Mammary epithelial cell (primary cell): Measurements from ENCODE around the gene PDZK1IP1.

Experiments
- CTCF ChIP-seq, 2 donors: IDR thresholded peaks in 1 of 2; conservative IDR thresholded peaks in 1 of 2; 2 replicates each; pipeline ENCODE4 v1.5.1; 2011 to 2012; ENCODE audit warnings: inconsistent platforms in 2 of 2, low read length in 2 of 2, mild to moderate bottlenecking in 2 of 2, control low read depth in 1 of 2, low read depth in 1 of 2; ENCODE audit not compliant: insufficient read depth in 1 of 2; ENCODE audit errors: extremely low read depth in 1 of 2
- EZH2 ChIP-seq: IDR thresholded peaks from 2 replicates; pipeline ENCODE4 v1.6.1; 2012; ENCODE audit warnings: low read length, inconsistent platforms, borderline replicate concordance

DNA sequence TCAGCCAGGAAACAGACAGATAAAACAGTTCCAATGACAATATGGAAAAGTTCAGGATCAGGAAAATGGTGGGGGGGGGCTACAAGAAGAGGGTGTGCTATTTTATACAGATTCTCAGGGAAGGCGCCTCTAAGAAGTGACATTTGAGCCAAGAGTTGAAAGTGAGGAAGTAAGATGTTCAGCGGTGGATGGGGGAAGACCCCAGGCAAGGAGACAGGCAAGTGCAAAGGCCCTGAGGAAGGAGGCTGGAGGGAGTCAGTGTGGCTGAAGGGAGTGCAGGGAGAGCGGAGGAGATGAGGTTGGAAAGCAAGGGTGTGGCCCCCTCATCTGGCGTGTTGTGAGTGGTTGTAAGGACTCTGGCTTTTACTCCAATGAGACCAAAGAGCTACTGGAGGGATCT, 8.4 kb upstream of the PDZK1IP1 start:
- no peak for TF ChIP-seq EZH2
- TF ChIP-seq CTCF (conservative IDR thresholded peaks at IDR 0.05 in 1 of 2, IDR thresholded peaks at IDR 0.05 in 1 of 2; ENCODE audit: extremely low read depth in 1 of 2, insufficient read depth in 1 of 2, low read depth in 1 of 2, low read length in 2 of 2): no peak
